ENCODE results near the gene PPP1R1C.

The PPP1R1C gene

DNA sequence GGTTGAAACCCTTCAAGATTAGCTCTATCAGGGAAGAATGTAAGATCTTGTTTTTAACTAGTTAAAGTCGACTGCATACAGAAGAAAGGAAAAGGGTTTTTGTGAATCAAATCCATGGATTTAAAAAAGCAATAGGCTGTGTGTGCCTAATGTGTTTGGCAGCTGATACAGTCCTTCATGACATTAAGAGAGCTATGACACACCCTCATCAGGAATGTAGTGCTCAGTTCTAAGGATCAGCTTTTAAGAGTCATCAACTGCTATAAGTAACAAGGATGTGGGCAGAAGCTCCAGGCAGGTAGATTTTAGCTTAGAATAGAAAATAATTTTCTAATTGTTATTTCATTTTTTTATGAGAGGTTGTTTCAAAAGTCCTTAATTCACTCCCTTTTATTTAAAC is 52.9 kb downstream of the PPP1R1C start:
- TF ChIP-seq, protein P1, sequence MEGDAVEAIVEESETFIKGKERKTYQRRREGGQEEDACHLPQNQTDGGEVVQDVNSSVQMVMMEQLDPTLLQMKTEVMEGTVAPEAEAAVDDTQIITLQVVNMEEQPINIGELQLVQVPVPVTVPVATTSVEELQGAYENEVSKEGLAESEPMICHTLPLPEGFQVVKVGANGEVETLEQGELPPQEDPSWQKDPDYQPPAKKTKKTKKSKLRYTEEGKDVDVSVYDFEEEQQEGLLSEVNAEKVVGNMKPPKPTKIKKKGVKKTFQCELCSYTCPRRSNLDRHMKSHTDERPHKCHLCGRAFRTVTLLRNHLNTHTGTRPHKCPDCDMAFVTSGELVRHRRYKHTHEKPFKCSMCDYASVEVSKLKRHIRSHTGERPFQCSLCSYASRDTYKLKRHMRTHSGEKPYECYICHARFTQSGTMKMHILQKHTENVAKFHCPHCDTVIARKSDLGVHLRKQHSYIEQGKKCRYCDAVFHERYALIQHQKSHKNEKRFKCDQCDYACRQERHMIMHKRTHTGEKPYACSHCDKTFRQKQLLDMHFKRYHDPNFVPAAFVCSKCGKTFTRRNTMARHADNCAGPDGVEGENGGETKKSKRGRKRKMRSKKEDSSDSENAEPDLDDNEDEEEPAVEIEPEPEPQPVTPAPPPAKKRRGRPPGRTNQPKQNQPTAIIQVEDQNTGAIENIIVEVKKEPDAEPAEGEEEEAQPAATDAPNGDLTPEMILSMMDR (IDR thresholded peaks at IDR 0.05; ENCODE audit: borderline replicate concordance, insufficient read depth, low read depth, low read length) = no peak
- no peak overlapping the region for H3K4me3 ChIP-seq (ENCODE audit: low read depth, low read length)

DNA sequence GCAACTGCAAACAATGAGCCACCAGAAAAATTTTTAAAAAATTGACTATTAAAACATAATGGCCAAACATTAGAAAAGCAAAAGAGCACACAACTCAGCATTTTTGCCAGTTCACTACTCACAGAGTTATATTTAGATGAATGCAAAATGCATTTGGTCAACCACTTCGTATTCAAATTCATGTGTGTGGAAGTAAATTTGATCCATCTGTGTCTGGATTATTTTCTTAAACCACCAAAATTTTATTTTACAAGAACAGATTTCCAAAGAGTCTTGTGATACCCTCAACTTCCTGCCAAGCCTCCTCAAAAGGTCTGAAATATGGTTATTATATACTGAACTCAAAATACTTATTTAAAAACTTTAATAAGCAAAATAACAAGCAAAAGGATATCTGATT is 57.4 kb downstream of the PPP1R1C start:
- TF ChIP-seq, protein P1 (IDR thresholded peaks at IDR 0.05; ENCODE audit: borderline replicate concordance, insufficient read depth, low read depth, low read length) = no peak
- no peak overlapping the region for H3K4me3 ChIP-seq (ENCODE audit: low read depth, low read length)

GRCh38 chr2:182043861-182044260 is 58.2 kb downstream of the PPP1R1C start:
- TF ChIP-seq, protein P1 (IDR thresholded peaks at IDR 0.05; ENCODE audit: borderline replicate concordance, insufficient read depth, low read depth, low read length) = no peak
- H3K4me3 ChIP-seq (ENCODE audit: low read depth, low read length) = no peak overlapping the region

GRCh38 chr2:182047544-182047943 is 61.9 kb downstream of the PPP1R1C start:
- TF ChIP-seq, protein P1 (IDR thresholded peaks at IDR 0.05; ENCODE audit: borderline replicate concordance, insufficient read depth, low read depth, low read length) = no peak
- no peak overlapping the region for H3K4me3 ChIP-seq (ENCODE audit: low read depth, low read length)

GRCh38 chr2:182048088-182048487 is 62.4 kb downstream of the PPP1R1C start:
- no peak overlapping the region for H3K4me3 ChIP-seq (ENCODE audit: low read depth, low read length)
- TF ChIP-seq, protein P1 (IDR thresholded peaks at IDR 0.05; ENCODE audit: borderline replicate concordance, insufficient read depth, low read depth, low read length) = no peak

DNA sequence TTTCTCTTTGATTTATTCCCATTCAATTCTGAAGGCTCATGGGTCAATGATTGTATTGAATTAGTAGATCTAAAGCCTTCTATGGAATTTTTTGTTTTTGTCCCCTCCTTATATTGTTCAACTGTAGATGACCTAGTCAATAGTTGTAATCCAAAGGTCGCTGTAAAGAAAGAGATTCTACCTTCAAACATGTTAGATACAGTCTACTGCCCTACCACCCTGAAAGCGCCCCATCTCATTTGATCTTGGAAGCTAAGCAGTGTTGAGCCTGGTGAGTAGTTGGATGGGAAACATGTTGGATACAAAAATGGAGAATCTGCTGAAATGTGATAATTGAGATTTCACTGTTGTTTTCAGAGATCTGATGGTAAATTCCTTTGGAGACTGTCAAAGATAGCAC is 63.0 kb downstream of the PPP1R1C start:
- H3K4me3 ChIP-seq (ENCODE audit: low read depth, low read length) = no peak overlapping the region
- TF ChIP-seq, protein P1 (IDR thresholded peaks at IDR 0.05; ENCODE audit: borderline replicate concordance, insufficient read depth, low read depth, low read length) = no peak

DNA sequence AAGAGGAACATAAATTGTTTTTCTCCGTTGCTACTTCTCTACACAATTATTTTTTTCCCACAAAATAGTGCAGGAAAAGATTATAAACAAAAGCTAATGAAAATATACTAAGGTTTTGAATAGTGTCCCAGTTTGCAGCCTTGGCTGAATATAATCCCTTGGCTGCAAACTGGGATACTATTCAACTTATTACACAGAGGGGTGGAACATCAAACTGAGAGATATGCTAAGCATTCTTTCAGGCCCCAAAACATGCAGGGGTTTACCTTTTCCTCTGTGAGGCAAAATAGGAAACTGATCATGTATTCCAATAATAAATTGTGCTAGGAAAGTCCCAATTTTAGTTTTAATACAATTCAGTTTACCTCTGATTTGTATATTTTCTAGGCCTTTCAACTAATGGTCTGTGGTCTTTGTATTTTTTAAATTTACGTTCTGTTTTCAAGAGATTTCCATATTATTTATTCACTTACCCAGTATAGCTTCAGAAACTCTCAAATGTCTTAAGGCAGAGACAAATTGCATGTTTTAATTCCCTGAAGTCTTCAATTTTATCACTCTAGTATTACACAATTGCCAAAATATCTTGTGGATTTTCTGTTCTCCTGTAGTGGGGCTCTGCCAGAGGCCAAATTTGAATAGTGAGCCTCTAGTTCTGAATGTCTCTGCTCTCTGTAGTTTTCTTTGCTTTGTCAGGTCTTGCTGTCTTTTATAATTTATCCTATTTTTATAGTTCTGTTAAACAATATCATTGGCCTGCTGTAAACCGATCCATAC is 63.9 kb downstream of the PPP1R1C start:
- H3K4me3 ChIP-seq (ENCODE audit: low read depth, low read length) = no peak overlapping the region
- TF ChIP-seq, protein P1 (IDR thresholded peaks at IDR 0.05; ENCODE audit: borderline replicate concordance, insufficient read depth, low read depth, low read length) = no peak
